ENCODE data around the gene NOTCH1.
A peak's percentile ranks its signal among the peaks of the same experiment; 100 is the strongest.

The NOTCH1 gene

GRCh38 chr9:136554870-136555269, 9.0 kb upstream of the NOTCH1 start:
- Mint-ChIP-seq H3K27me3 (ENCODE audit: low read depth, poor library complexity) (peaks cover 5% of the 10 kb centered on the region), H3K9me3 (peaks cover 16% of the 10 kb centered on the region), H3K4me1 (peaks cover 59% of the 10 kb centered on the region), H3K4me3 (no peak overlapping the region), H3K36me3 (ENCODE audit: low read depth) (peaks cover 6% of the 10 kb centered on the region), H3K27ac (peak overlapping the region; percentile 86)
- TF ChIP-seq CTCF (IDR thresholded peaks at IDR 0.05): no peak
- DNase-seq: no peak

- no peak overlapping the region for H3K27ac Mint-ChIP-seq
- TF ChIP-seq CTCF (IDR thresholded peaks at IDR 0.05): no peak
- H3K4me1 Mint-ChIP-seq: peaks cover 70% of the 10 kb centered on the region
- H3K36me3 Mint-ChIP-seq (ENCODE audit: low read depth): peaks cover 2% of the 10 kb centered on the region
- no peak for DNase-seq
- H3K9me3 Mint-ChIP-seq: peaks cover 3% of the 10 kb centered on the region
- no peak overlapping the region for H3K4me3 Mint-ChIP-seq
- H3K27me3 Mint-ChIP-seq (ENCODE audit: low read depth, poor library complexity): peaks cover 5% of the 10 kb centered on the region
Observed at GRCh38 chr9:136553581-136553980, 7.7 kb upstream of the NOTCH1 start.

GRCh38 chr9:136552117-136552703, 6.4 kb upstream of the NOTCH1 start:
- TF ChIP-seq CTCF (IDR thresholded peaks at IDR 0.05): no peak
- no peaks in the 10 kb centered on the region for H3K9me3 Mint-ChIP-seq
- no peak for DNase-seq
- H3K4me3 Mint-ChIP-seq: peak overlapping the region; percentile 53
- H3K27ac Mint-ChIP-seq: peak overlapping the region; percentile 81
- no peaks in the 10 kb centered on the region for H3K36me3 Mint-ChIP-seq (ENCODE audit: low read depth)
- peaks cover 5% of the 10 kb centered on the region for H3K27me3 Mint-ChIP-seq (ENCODE audit: low read depth, poor library complexity)
- peaks cover 83% of the 10 kb centered on the region for H3K4me1 Mint-ChIP-seq

GRCh38 chr9:136551401-136552116, 5.7 kb upstream of the NOTCH1 start:
- H3K4me1 Mint-ChIP-seq: peaks cover 89% of the 10 kb centered on the region
- no peaks in the 10 kb centered on the region for H3K9me3 Mint-ChIP-seq
- peak overlapping the region; percentile 50 for H3K27ac Mint-ChIP-seq
- H3K36me3 Mint-ChIP-seq (ENCODE audit: low read depth): no peaks in the 10 kb centered on the region
- H3K27me3 Mint-ChIP-seq (ENCODE audit: low read depth, poor library complexity): peaks cover 5% of the 10 kb centered on the region
- peak overlapping the region; percentile 67 for H3K4me3 Mint-ChIP-seq
- no peak for TF ChIP-seq CTCF (IDR thresholded peaks at IDR 0.05)
- no peak for DNase-seq

GRCh38 chr9:136550439-136551289, 4.8 kb upstream of the NOTCH1 start:
- no peaks in the 10 kb centered on the region for H3K36me3 Mint-ChIP-seq (ENCODE audit: low read depth)
- no peak overlapping the region for H3K4me3 Mint-ChIP-seq
- no peak for TF ChIP-seq CTCF (IDR thresholded peaks at IDR 0.05)
- peaks cover 5% of the 10 kb centered on the region for H3K27me3 Mint-ChIP-seq (ENCODE audit: low read depth, poor library complexity)
- H3K4me1 Mint-ChIP-seq: peaks cover 84% of the 10 kb centered on the region
- no peak for DNase-seq
- no peak overlapping the region for H3K27ac Mint-ChIP-seq
- no peaks in the 10 kb centered on the region for H3K9me3 Mint-ChIP-seq

All from nephron progenitor cell (in vitro differentiated cells).